OCI-LY3 (cell line): ENCODE results near the gene UBAC2.

Experiments
- EZH2phosphoT487 ChIP-seq: fragments of 200-600 bp; shearing (Covaris generic); IDR thresholded peaks from 2 replicates; pipeline ENCODE4 v1.6.1; 2018; ENCODE audit warnings: antibody characterized with exemption, mixed run types, low read depth
- TF ChIP-seq, protein P1 (sequence below): fragments of 200-600, 300-600 bp; sonication (generic); IDR thresholded peaks from 2 replicates; pipeline ENCODE4 v1.5.1; 2014; ENCODE audit warnings: antibody characterized with exemption, low read length, low read depth

DNA sequence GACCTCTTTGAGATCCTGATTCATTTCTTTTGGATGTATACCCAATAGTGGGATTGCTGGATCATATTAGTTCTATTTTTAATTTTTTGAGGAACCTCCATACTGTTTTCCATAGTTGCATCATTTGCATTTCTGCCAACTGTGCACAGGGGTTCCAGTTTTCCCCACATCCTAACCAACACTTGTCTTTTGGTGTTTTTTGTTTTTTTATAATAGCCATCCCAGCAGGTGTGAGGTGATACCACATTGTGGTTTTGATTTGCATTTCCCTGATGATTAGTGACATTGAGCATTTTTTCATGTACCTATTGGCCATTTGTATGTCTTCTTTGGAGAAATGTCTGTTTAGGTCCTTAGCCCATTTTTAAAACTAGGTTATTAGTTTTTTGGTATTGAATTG, 125.4 kb downstream of the UBAC2 start:
- TF ChIP-seq EZH2phosphoT487 = no peak
- TF ChIP-seq, protein P1, sequence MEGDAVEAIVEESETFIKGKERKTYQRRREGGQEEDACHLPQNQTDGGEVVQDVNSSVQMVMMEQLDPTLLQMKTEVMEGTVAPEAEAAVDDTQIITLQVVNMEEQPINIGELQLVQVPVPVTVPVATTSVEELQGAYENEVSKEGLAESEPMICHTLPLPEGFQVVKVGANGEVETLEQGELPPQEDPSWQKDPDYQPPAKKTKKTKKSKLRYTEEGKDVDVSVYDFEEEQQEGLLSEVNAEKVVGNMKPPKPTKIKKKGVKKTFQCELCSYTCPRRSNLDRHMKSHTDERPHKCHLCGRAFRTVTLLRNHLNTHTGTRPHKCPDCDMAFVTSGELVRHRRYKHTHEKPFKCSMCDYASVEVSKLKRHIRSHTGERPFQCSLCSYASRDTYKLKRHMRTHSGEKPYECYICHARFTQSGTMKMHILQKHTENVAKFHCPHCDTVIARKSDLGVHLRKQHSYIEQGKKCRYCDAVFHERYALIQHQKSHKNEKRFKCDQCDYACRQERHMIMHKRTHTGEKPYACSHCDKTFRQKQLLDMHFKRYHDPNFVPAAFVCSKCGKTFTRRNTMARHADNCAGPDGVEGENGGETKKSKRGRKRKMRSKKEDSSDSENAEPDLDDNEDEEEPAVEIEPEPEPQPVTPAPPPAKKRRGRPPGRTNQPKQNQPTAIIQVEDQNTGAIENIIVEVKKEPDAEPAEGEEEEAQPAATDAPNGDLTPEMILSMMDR = no peak
